Common myeloid progenitor, CD34-positive (primary cell): Measurements from ENCODE around the gene TLL1.

Source experiments
- CTCF ChIA-PET: fragments of 350-600 bp; sonication (Branson Sonifier 250); formaldehyde crosslinking; loops from one replicate; lab custom pipeline; 2021; ENCODE audit warnings: antibody characterized with exemption; lab: Charles Lee
- POLR2A ChIA-PET: fragments of 350-600 bp; sonication (Branson Sonifier 250); formaldehyde crosslinking; loops from one replicate; lab custom pipeline; 2021; ENCODE audit warnings: antibody characterized with exemption; lab: Charles Lee
- DNase-seq, 3 donors: peaks; one replicate each; pipeline versions ENCODE4 v3.0.0 to v3.0.0-alpha.2; 2013
- H3K27ac ChIP-seq, 2 experiments: 1 replicate in 1 of 2; 2 replicates in 1 of 2; pipeline ENCODE4 v1.7.0; 2013; ENCODE audit warnings: inconsistent platforms in 2 of 2, low read length in 2 of 2, mild to moderate bottlenecking in 2 of 2, low read depth in 1 of 2, moderate library complexity in 1 of 2; ENCODE audit not compliant: severe bottlenecking in 2 of 2, insufficient read depth in 1 of 2, poor library complexity in 1 of 2
- H3K27me3 ChIP-seq, 5 experiments: replicated peaks in 2 of 5; 1 replicate in 3 of 5; 2 replicates in 2 of 5; pipeline versions ENCODE4 v1.6.1 to v1.7.0; 2013; ENCODE audit warnings: low read length in 4 of 5, mild to moderate bottlenecking in 2 of 5, moderate library complexity in 2 of 5, inconsistent platforms in 1 of 5; ENCODE audit not compliant: insufficient read depth in 5 of 5, control insufficient read depth in 4 of 5
- H3K36me3 ChIP-seq, 4 experiments: 1 replicate in 2 of 4; 2 replicates in 2 of 4; pipeline versions ENCODE4 v1.6.1 to v1.7.0; 2013; ENCODE audit warnings: low read length in 3 of 4, control low read depth in 1 of 4, mild to moderate bottlenecking in 1 of 4; ENCODE audit not compliant: control insufficient read depth in 4 of 4, insufficient read depth in 4 of 4
- H3K4me1 ChIP-seq, 4 experiments: 1 replicate in 3 of 4; 2 replicates in 1 of 4; pipeline versions ENCODE4 v1.6.1 to v1.7.1; 2013; ENCODE audit warnings: low read length in 3 of 4, mild to moderate bottlenecking in 3 of 4, control low read depth in 1 of 4, inconsistent platforms in 1 of 4, moderate library complexity in 1 of 4; ENCODE audit not compliant: control insufficient read depth in 4 of 4, insufficient read depth in 4 of 4; ENCODE audit errors: control extremely low read depth in 1 of 4
- H3K4me3 ChIP-seq, 7 experiments: 1 replicate in 4 of 7; 2 replicates in 3 of 7; pipeline versions ENCODE4 v1.5.1 to v1.7.0; 2013; ENCODE audit warnings: mild to moderate bottlenecking in 7 of 7, low read length in 6 of 7, moderate library complexity in 6 of 7, inconsistent platforms in 2 of 7, low read depth in 2 of 7, control low read depth in 1 of 7; ENCODE audit not compliant: insufficient read depth in 4 of 7, control insufficient read depth in 1 of 7; ENCODE audit errors: extremely low read depth in 1 of 7
- H3K9me3 ChIP-seq, 5 experiments: 1 replicate in 4 of 5; 2 replicates in 1 of 5; pipeline versions ENCODE4 v1.6.1 to v1.7.1; 2013; ENCODE audit warnings: low read length in 4 of 5, mild to moderate bottlenecking in 2 of 5, inconsistent platforms in 1 of 5, low read depth in 1 of 5, moderate library complexity in 1 of 5; ENCODE audit not compliant: control insufficient read depth in 4 of 5, insufficient read depth in 2 of 5; ENCODE audit errors: control extremely low read depth in 1 of 5
- WGBS: methylation state at CpG from one replicate; pipeline ENCODE4 v1.1.5; 2013; ENCODE audit not compliant: insufficient coverage; 5-methylcytosine and 5-hydroxymethylcytosine counted together

Gene TLL1

GRCh38 chr4:165842684-165843083, 30.4 kb upstream of the TLL1 start:
- no peak overlapping the region for H3K4me3 ChIP-seq
- no peaks in the 10 kb centered on the region for H3K27me3 ChIP-seq
- H3K27ac ChIP-seq: no peak overlapping the region
- no peaks in the 10 kb centered on the region for H3K9me3 ChIP-seq
- ChIA-PET CTCF (no interaction called here), POLR2A (no interaction called here)
- H3K4me1 ChIP-seq: peaks cover 0 to 1% (median 0%) of the 10 kb centered on the region in 4 experiments
- H3K36me3 ChIP-seq: no peaks in the 10 kb centered on the region
- no peak for DNase-seq

- H3K4me1 ChIP-seq: peaks cover 0 to 1% (median 0%) of the 10 kb centered on the region in 4 experiments
- ChIA-PET CTCF (no interaction called here), POLR2A (no interaction called here)
- WGBS: 100% methylated on average over 2 of the region's 7 CpGs
- H3K27me3 ChIP-seq: no peaks in the 10 kb centered on the region
- DNase-seq: no peak
- no peaks in the 10 kb centered on the region for H3K36me3 ChIP-seq
- H3K4me3 ChIP-seq: no peak overlapping the region
- no peaks in the 10 kb centered on the region for H3K9me3 ChIP-seq
- H3K27ac ChIP-seq: no peak overlapping the region
Measured at GRCh38 chr4:165844161-165844560, 28.9 kb upstream of the TLL1 start.

GRCh38 chr4:165851256-165851655, 21.8 kb upstream of the TLL1 start:
- ChIA-PET POLR2A (no interaction called here), CTCF (no interaction called here)
- H3K4me1 ChIP-seq: no peaks in the 10 kb centered on the region
- H3K9me3 ChIP-seq: no peaks in the 10 kb centered on the region
- H3K27ac ChIP-seq: no peak overlapping the region
- no peaks in the 10 kb centered on the region for H3K27me3 ChIP-seq
- H3K4me3 ChIP-seq: no peak overlapping the region
- no peak for DNase-seq
- H3K36me3 ChIP-seq: no peaks in the 10 kb centered on the region
- WGBS: no CpG with 5 or more reads among the region's 3 CpGs

GRCh38 chr4:165855191-165855590, 17.8 kb upstream of the TLL1 start:
- no peak overlapping the region for H3K4me3 ChIP-seq
- POLR2A ChIA-PET: no interaction called here
- H3K9me3 ChIP-seq: no peaks in the 10 kb centered on the region
- H3K27me3 ChIP-seq: no peaks in the 10 kb centered on the region
- CTCF ChIA-PET: no interaction called here
- no peaks in the 10 kb centered on the region for H3K36me3 ChIP-seq
- no peaks in the 10 kb centered on the region for H3K4me1 ChIP-seq
- no peak for DNase-seq
- no peak overlapping the region for H3K27ac ChIP-seq

- H3K4me1 ChIP-seq: no peaks in the 10 kb centered on the region
- ChIA-PET POLR2A (no interaction called here), CTCF (no interaction called here)
- H3K9me3 ChIP-seq: no peaks in the 10 kb centered on the region
- peaks cover 0 to 2% (median 0%) of the 10 kb centered on the region in 5 experiments for H3K27me3 ChIP-seq
- no peak overlapping the region for H3K27ac ChIP-seq
- H3K4me3 ChIP-seq: no peak overlapping the region
- H3K36me3 ChIP-seq: no peaks in the 10 kb centered on the region
- no CpG with 5 or more reads among the region's 1 CpG for WGBS
- no peak for DNase-seq
Measured at GRCh38 chr4:165861363-165861762, 11.7 kb upstream of the TLL1 start.

GRCh38 chr4:165864271-165864670, 8.8 kb upstream of the TLL1 start:
- DNase-seq: no peak
- CTCF ChIA-PET: no interaction called here

GRCh38 chr4:165866019-165866650, 6.9 kb upstream of the TLL1 start:
- no peak overlapping the region for H3K27ac ChIP-seq
- no peaks in the 10 kb centered on the region for H3K36me3 ChIP-seq
- no peak for DNase-seq
- H3K4me3 ChIP-seq: no peak overlapping the region
- H3K9me3 ChIP-seq: no peaks in the 10 kb centered on the region
- no peaks in the 10 kb centered on the region for H3K4me1 ChIP-seq
- ChIA-PET CTCF (no interaction called here), POLR2A (no interaction called here)
- WGBS: 99% methylated on average over 6 of the region's 7 CpGs
- H3K27me3 ChIP-seq: peaks cover 2 to 25% (median 5%) of the 10 kb centered on the region in 5 experiments

More at GRCh38 chr4:165864271-165864670, 8.8 kb upstream of the TLL1 start:
- WGBS: 75% methylated on average over 3 of the region's 3 CpGs
- Histone ChIP-seq H3K4me1 (no peaks in the 10 kb centered on the region), H3K36me3 (no peaks in the 10 kb centered on the region), H3K27ac (no peak overlapping the region), H3K27me3 (peaks cover 0 to 10% (median 2%) of the 10 kb centered on the region in 5 experiments), H3K9me3 (no peaks in the 10 kb centered on the region), H3K4me3 (no peak overlapping the region)
- POLR2A ChIA-PET: interaction anchor here (0.6 kb wide), 1 partner anchor 1119 kb away, joined by 3 read pairs; no protein-coding TSS in a partner anchor
